H9 (cell line): ENCODE measurements around the gene CCT2. TPM values are rescaled to one million over a fixed set of nuclear protein-coding genes. Genes with fewer than 3 reads are reported as not detected.

Experiments
- DNase-seq: peaks from one replicate; pipeline ENCODE4 v3.0.0-alpha.2; 2017
- H2AFZ ChIP-seq: one replicate; pipeline ENCODE4 v1.6.1; 2013; ENCODE audit warnings: mild to moderate bottlenecking, low read length, control low read depth, moderate library complexity
- H2AK5ac ChIP-seq: 2 replicates; pipeline ENCODE4 v1.6.1; 2013; ENCODE audit warnings: low read length, control low read depth, mixed read lengths; ENCODE audit not compliant: insufficient read length
- H2BK120ac ChIP-seq: one replicate; pipeline ENCODE4 v1.6.1; 2013; ENCODE audit warnings: low read depth, mild to moderate bottlenecking, low read length, control low read depth, inconsistent platforms; ENCODE audit not compliant: poor library complexity, severe bottlenecking
- H2BK12ac ChIP-seq: 2 replicates; pipeline ENCODE4 v1.6.1; 2013; ENCODE audit warnings: low read length, control low read depth, mixed read lengths, low read depth; ENCODE audit not compliant: insufficient read length
- H2BK15ac ChIP-seq: 2 replicates; pipeline ENCODE4 v1.6.1; 2013; ENCODE audit warnings: low read depth, low read length, control low read depth
- H2BK20ac ChIP-seq: one replicate; pipeline ENCODE4 v1.6.1; 2013; ENCODE audit warnings: low read depth, mild to moderate bottlenecking, low read length, control low read depth, inconsistent platforms; ENCODE audit not compliant: poor library complexity, severe bottlenecking
- H2BK5ac ChIP-seq: 2 replicates; pipeline ENCODE4 v1.6.1; 2013; ENCODE audit warnings: low read length, control low read depth, mixed read lengths; ENCODE audit not compliant: insufficient read length
- H3K14ac ChIP-seq: 2 replicates; pipeline ENCODE4 v1.6.1; 2013; ENCODE audit warnings: low read length, control low read depth; ENCODE audit not compliant: insufficient read depth
- H3K18ac ChIP-seq: 2 replicates; pipeline ENCODE4 v1.6.1; 2013; ENCODE audit warnings: low read depth, mild to moderate bottlenecking, mixed read lengths, low read length, control low read depth; ENCODE audit not compliant: insufficient read length
- H3K23ac ChIP-seq: 2 replicates; pipeline ENCODE4 v1.6.1; 2013; ENCODE audit warnings: low read length, control low read depth, mixed read lengths, low read depth; ENCODE audit not compliant: insufficient read length
- H3K23me2 ChIP-seq: 2 replicates; pipeline ENCODE4 v1.6.1; 2013; ENCODE audit warnings: low read depth, mild to moderate bottlenecking, mixed read lengths, low read length, control low read depth; ENCODE audit not compliant: insufficient read length, poor library complexity, severe bottlenecking
- H3K27ac ChIP-seq: 2 replicates; pipeline ENCODE4 v1.5.1; 2013; ENCODE audit warnings: low read length, control low read depth, mixed read lengths, low read depth; ENCODE audit not compliant: insufficient read length
- H3K27me3 ChIP-seq: 2 replicates; pipeline ENCODE4 v1.6.1; 2013; ENCODE audit warnings: low read length, control low read depth, inconsistent platforms; ENCODE audit not compliant: insufficient read depth
- H3K4ac ChIP-seq: 2 replicates; pipeline ENCODE4 v1.6.1; 2013; ENCODE audit warnings: low read depth, mild to moderate bottlenecking, control low read depth, inconsistent platforms, low read length, moderate library complexity
- H3K4me1 ChIP-seq: 2 replicates; pipeline ENCODE4 v1.6.1; 2013; ENCODE audit warnings: low read length, control low read depth, inconsistent platforms; ENCODE audit not compliant: insufficient read depth
- H3K4me2 ChIP-seq: 2 replicates; pipeline ENCODE4 v1.6.1; 2013; ENCODE audit warnings: low read length, control low read depth, mixed read lengths; ENCODE audit not compliant: insufficient read length, insufficient read depth
- H3K56ac ChIP-seq: 2 replicates; pipeline ENCODE4 v1.6.1; 2013; ENCODE audit warnings: low read depth, mild to moderate bottlenecking, mixed read lengths, low read length, control low read depth; ENCODE audit not compliant: insufficient read length
- H3K79me1 ChIP-seq: 2 replicates; pipeline ENCODE4 v1.6.1; 2013; ENCODE audit warnings: low read depth, mild to moderate bottlenecking, moderate library complexity, low read length, control low read depth, inconsistent platforms; ENCODE audit not compliant: insufficient read depth, poor library complexity, severe bottlenecking
- H3K79me2 ChIP-seq: 2 replicates; pipeline ENCODE4 v1.6.1; 2013; ENCODE audit warnings: low read length, control low read depth, inconsistent platforms; ENCODE audit not compliant: insufficient read depth
- H3K9ac ChIP-seq: 2 replicates; pipeline ENCODE4 v1.6.1; 2013; ENCODE audit warnings: low read length, control low read depth, mixed read lengths; ENCODE audit not compliant: insufficient read length; ENCODE audit errors: extremely low read depth
- H3K9me3 ChIP-seq: one replicate; pipeline ENCODE4 v1.6.1; 2013; ENCODE audit warnings: low read depth, low read length, inconsistent platforms; ENCODE audit not compliant: control insufficient read depth
- H3T11ph ChIP-seq: one replicate; pipeline ENCODE4 v1.6.1; 2013; ENCODE audit warnings: mild to moderate bottlenecking, low read length, control low read depth, inconsistent platforms
- H4K20me1 ChIP-seq: one replicate; pipeline ENCODE4 v1.6.1; 2013; ENCODE audit not compliant: control insufficient read depth, insufficient read length, insufficient read depth
- H4K5ac ChIP-seq: 2 replicates; pipeline ENCODE4 v1.6.1; 2013; ENCODE audit warnings: low read depth, mild to moderate bottlenecking, mixed read lengths, low read length, control low read depth; ENCODE audit not compliant: insufficient read length
- H4K8ac ChIP-seq: replicated peaks from 2 replicates; pipeline ENCODE4 v1.6.1; 2013; ENCODE audit warnings: low read length, control low read depth, mixed read lengths, low read depth; ENCODE audit not compliant: insufficient read length
- H4K91ac ChIP-seq: 2 replicates; pipeline ENCODE4 v1.6.1; 2013; ENCODE audit warnings: low read depth, mild to moderate bottlenecking, moderate library complexity, mixed read lengths, low read length, control low read depth; ENCODE audit not compliant: insufficient read length
- H3K27ac Mint-ChIP-seq, 3 experiments: 2 replicates in 2 of 3; 3 replicates in 1 of 3; pipeline ENCODE4 v1.8.0; 2020 to 2021; ENCODE audit warnings: mixed read lengths in 3 of 3, mild to moderate bottlenecking in 1 of 3, moderate library complexity in 1 of 3
- H3K27me3 Mint-ChIP-seq: 2 replicates; pipeline ENCODE4 v1.8.0; 2021; ENCODE audit warnings: low read depth, mild to moderate bottlenecking, moderate library complexity, mixed read lengths
- H3K36me3 Mint-ChIP-seq, 3 experiments: 2 replicates in 2 of 3; 3 replicates in 1 of 3; pipeline ENCODE4 v1.8.0; 2020 to 2021; ENCODE audit warnings: low read depth in 3 of 3, mixed read lengths in 3 of 3; ENCODE audit not compliant: insufficient read depth in 1 of 3
- H3K4me1 Mint-ChIP-seq, 2 experiments: 2 replicates each; pipeline ENCODE4 v1.8.0; 2020; ENCODE audit warnings: mixed read lengths in 2 of 2
- H3K4me3 Mint-ChIP-seq, 2 experiments: 2 replicates in 1 of 2; 3 replicates in 1 of 2; pipeline ENCODE4 v1.8.0; 2020 to 2021; ENCODE audit warnings: mild to moderate bottlenecking in 2 of 2, mixed read lengths in 2 of 2, moderate library complexity in 1 of 2
- H3K9me3 Mint-ChIP-seq, 2 experiments: 2 replicates in 1 of 2; 3 replicates in 1 of 2; pipeline ENCODE4 v1.8.0; 2020; ENCODE audit warnings: mild to moderate bottlenecking in 2 of 2, mixed read lengths in 2 of 2, moderate library complexity in 1 of 2
- WGBS: extraction: QIAGEN DNeasy Blood & Tissue Kit; methylation state at CpG from one replicate; pipeline ENCODE4 v1.1.7; 2013; ENCODE audit warnings: missing lambda C conversion rate, low lambda C conversion rate, mixed read lengths; ENCODE audit not compliant: insufficient read length; ENCODE audit errors: extremely low coverage; 5-methylcytosine and 5-hydroxymethylcytosine counted together
- total RNA-seq: library from RNA; stranded (reverse); gene quantifications from 2 replicates; pipeline ENCODE4 v1.2.1, GENCODE V29; 2021
- TF ChIP-seq, protein P1 (sequence below): fragments of 200-600 bp; sonication (generic); conservative IDR thresholded peaks from 3 replicates; pipeline ENCODE4 v1.8.0; 2021; ENCODE audit warnings: antibody characterized with exemption, mild to moderate bottlenecking

CCT2 gene
- total RNA-seq, 1 experiment from 2014 or later, result 405 TPM

DNA sequence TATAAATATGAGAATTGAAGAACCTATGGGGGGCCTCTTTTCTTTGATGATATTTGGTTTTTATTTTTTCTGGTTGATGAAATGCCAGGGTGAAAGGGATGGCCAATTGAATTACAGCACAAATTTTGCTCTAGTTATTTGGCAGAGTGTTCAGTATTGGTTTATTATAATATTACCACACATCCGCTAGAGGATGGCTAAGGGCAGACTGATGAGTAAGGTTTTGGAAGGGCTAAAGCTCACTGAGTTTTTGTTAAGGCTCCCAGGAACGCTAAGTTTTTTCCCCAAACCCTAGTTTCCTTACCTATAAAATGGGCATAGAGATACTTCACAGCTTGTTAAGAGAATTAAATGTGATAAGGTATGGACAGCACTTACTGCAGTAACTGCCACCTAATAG lies 59.8 kb downstream of the CCT2 start:
- no peak overlapping the region for H3K27ac ChIP-seq
- H2BK20ac ChIP-seq, result no peak overlapping the region
- TF ChIP-seq, protein P1, sequence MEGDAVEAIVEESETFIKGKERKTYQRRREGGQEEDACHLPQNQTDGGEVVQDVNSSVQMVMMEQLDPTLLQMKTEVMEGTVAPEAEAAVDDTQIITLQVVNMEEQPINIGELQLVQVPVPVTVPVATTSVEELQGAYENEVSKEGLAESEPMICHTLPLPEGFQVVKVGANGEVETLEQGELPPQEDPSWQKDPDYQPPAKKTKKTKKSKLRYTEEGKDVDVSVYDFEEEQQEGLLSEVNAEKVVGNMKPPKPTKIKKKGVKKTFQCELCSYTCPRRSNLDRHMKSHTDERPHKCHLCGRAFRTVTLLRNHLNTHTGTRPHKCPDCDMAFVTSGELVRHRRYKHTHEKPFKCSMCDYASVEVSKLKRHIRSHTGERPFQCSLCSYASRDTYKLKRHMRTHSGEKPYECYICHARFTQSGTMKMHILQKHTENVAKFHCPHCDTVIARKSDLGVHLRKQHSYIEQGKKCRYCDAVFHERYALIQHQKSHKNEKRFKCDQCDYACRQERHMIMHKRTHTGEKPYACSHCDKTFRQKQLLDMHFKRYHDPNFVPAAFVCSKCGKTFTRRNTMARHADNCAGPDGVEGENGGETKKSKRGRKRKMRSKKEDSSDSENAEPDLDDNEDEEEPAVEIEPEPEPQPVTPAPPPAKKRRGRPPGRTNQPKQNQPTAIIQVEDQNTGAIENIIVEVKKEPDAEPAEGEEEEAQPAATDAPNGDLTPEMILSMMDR, result no peak
- H3K9ac ChIP-seq, result no peak overlapping the region
- no peak overlapping the region for H4K91ac ChIP-seq
- H3K23ac ChIP-seq, result no peak overlapping the region
- no peak for DNase-seq
- no CpG with 5 or more reads among the region's 2 CpGs for WGBS
- H2AK5ac ChIP-seq, result no peak overlapping the region
- no peaks in the 10 kb centered on the region for H3K9me3 ChIP-seq
- H2BK5ac ChIP-seq, result no peak overlapping the region
- H3K4me1 ChIP-seq, result no peaks in the 10 kb centered on the region
- H3T11ph ChIP-seq, result no peak overlapping the region
- H3K27ac Mint-ChIP-seq, result no peak overlapping the region
- no peak overlapping the region for H2BK12ac ChIP-seq
- no peak overlapping the region for H2BK120ac ChIP-seq
- H3K4ac ChIP-seq, result no peak overlapping the region
- H3K27me3 ChIP-seq, result no peaks in the 10 kb centered on the region
- H3K56ac ChIP-seq, result no peak overlapping the region
- no peaks in the 10 kb centered on the region for H3K36me3 Mint-ChIP-seq
- no peaks in the 10 kb centered on the region for H3K4me1 Mint-ChIP-seq
- no peak overlapping the region for H2AFZ ChIP-seq
- H4K20me1 ChIP-seq, result no peaks in the 10 kb centered on the region
- H3K4me3 Mint-ChIP-seq, result no peak overlapping the region; a peak in 1 of 5 replicates
- H4K5ac ChIP-seq, result no peak overlapping the region
- no peak overlapping the region for H2BK15ac ChIP-seq
- no peaks in the 10 kb centered on the region for H3K79me2 ChIP-seq
- H3K18ac ChIP-seq, result no peak overlapping the region
- H3K79me1 ChIP-seq, result no peaks in the 10 kb centered on the region
- no peaks in the 10 kb centered on the region for H3K9me3 Mint-ChIP-seq
- no peaks in the 10 kb centered on the region; the same call in 1 of the 2 replicates for H3K27me3 Mint-ChIP-seq
- no peak overlapping the region for H4K8ac ChIP-seq
- no peaks in the 10 kb centered on the region for H3K23me2 ChIP-seq
- no peak overlapping the region for H3K14ac ChIP-seq
- H3K4me2 ChIP-seq, result no peak overlapping the region
